HUES48 (cell line): ENCODE measurements around the gene PTPRN2.

Experiments used
- H3K27ac ChIP-seq: one replicate; pipeline ENCODE4 v1.7.0; 2013; ENCODE audit warnings: low read depth, low read length, inconsistent platforms
- H3K27me3 ChIP-seq: 2 replicates; pipeline ENCODE4 v1.6.1; 2013; ENCODE audit warnings: mild to moderate bottlenecking, low read length; ENCODE audit not compliant: control insufficient read depth, insufficient read depth
- H3K36me3 ChIP-seq: 2 replicates; pipeline ENCODE4 v1.6.1; 2013; ENCODE audit warnings: low read length; ENCODE audit not compliant: control insufficient read depth, insufficient read depth
- H3K4me1 ChIP-seq: 2 replicates; pipeline ENCODE4 v1.6.1; 2013; ENCODE audit warnings: mild to moderate bottlenecking, low read length; ENCODE audit not compliant: control insufficient read depth, insufficient read depth
- H3K4me3 ChIP-seq: 2 replicates; pipeline ENCODE4 v1.5.1; 2013; ENCODE audit warnings: mild to moderate bottlenecking, low read depth, low read length
- H3K9ac ChIP-seq: 2 replicates; pipeline ENCODE4 v1.6.1; 2013; ENCODE audit warnings: mild to moderate bottlenecking, low read depth, low read length, moderate library complexity
- H3K9me3 ChIP-seq: 2 replicates; pipeline ENCODE4 v1.6.1; 2013; ENCODE audit warnings: low read length; ENCODE audit not compliant: control insufficient read depth, insufficient read depth

PTPRN2 gene

GRCh38 chr7:157952841-157953645 lies 634.6 kb downstream of the PTPRN2 start:
- no peak overlapping the region for H3K9ac ChIP-seq
- no peak overlapping the region for H3K27ac ChIP-seq
- H3K4me3 ChIP-seq, result no peak overlapping the region
- H3K9me3 ChIP-seq, result no peaks in the 10 kb centered on the region
- no peaks in the 10 kb centered on the region for H3K27me3 ChIP-seq
- H3K4me1 ChIP-seq, result peaks cover 17% of the 10 kb centered on the region
- no peaks in the 10 kb centered on the region for H3K36me3 ChIP-seq

- no peak overlapping the region for H3K9ac ChIP-seq
- no peaks in the 10 kb centered on the region for H3K36me3 ChIP-seq
- H3K4me1 ChIP-seq, result peaks cover 17% of the 10 kb centered on the region
- no peak overlapping the region for H3K4me3 ChIP-seq
- no peaks in the 10 kb centered on the region for H3K9me3 ChIP-seq
- no peak overlapping the region for H3K27ac ChIP-seq
- no peaks in the 10 kb centered on the region for H3K27me3 ChIP-seq
Measured at GRCh38 chr7:157952050-157952667, 635.5 kb downstream of the PTPRN2 start.

- Histone ChIP-seq H3K9me3 (no peaks in the 10 kb centered on the region), H3K27me3 (no peaks in the 10 kb centered on the region), H3K27ac (no peak overlapping the region), H3K4me1 (peaks cover 17% of the 10 kb centered on the region), H3K9ac (no peak overlapping the region), H3K36me3 (no peaks in the 10 kb centered on the region), H3K4me3 (no peak overlapping the region)
Measured at GRCh38 chr7:157951300-157952049, 636.1 kb downstream of the PTPRN2 start.

- no peaks in the 10 kb centered on the region for H3K4me1 ChIP-seq
- H3K27me3 ChIP-seq, result no peaks in the 10 kb centered on the region
- no peaks in the 10 kb centered on the region for H3K9me3 ChIP-seq
- no peaks in the 10 kb centered on the region for H3K36me3 ChIP-seq
- H3K27ac ChIP-seq, result no peak overlapping the region
- H3K9ac ChIP-seq, result no peak overlapping the region
- H3K4me3 ChIP-seq, result no peak overlapping the region
Measured at GRCh38 chr7:157949711-157950110, 637.9 kb downstream of the PTPRN2 start.

- Histone ChIP-seq H3K9ac (no peak overlapping the region), H3K36me3 (no peaks in the 10 kb centered on the region)
Measured at GRCh38 chr7:157947504-157947903, 640.1 kb downstream of the PTPRN2 start.

GRCh38 chr7:157946398-157947060 lies 641.1 kb downstream of the PTPRN2 start:
- Histone ChIP-seq H3K27me3 (no peaks in the 10 kb centered on the region), H3K9ac (no peak overlapping the region), H3K36me3 (no peaks in the 10 kb centered on the region), H3K9me3 (no peaks in the 10 kb centered on the region), H3K27ac (no peak overlapping the region), H3K4me3 (no peak overlapping the region), H3K4me1 (no peaks in the 10 kb centered on the region)

More at GRCh38 chr7:157947504-157947903, 640.1 kb downstream of the PTPRN2 start:
- H3K27me3 ChIP-seq, result no peaks in the 10 kb centered on the region
- H3K4me1 ChIP-seq, result no peaks in the 10 kb centered on the region
- no peak overlapping the region for H3K4me3 ChIP-seq
- no peaks in the 10 kb centered on the region for H3K9me3 ChIP-seq
- no peak overlapping the region for H3K27ac ChIP-seq

- no peaks in the 10 kb centered on the region for H3K36me3 ChIP-seq
- H3K4me1 ChIP-seq, result no peaks in the 10 kb centered on the region
- H3K9me3 ChIP-seq, result no peaks in the 10 kb centered on the region
- H3K9ac ChIP-seq, result no peak overlapping the region
- H3K27me3 ChIP-seq, result no peaks in the 10 kb centered on the region
- no peak overlapping the region for H3K27ac ChIP-seq
- H3K4me3 ChIP-seq, result no peak overlapping the region
Measured at GRCh38 chr7:157945401-157945800, 642.2 kb downstream of the PTPRN2 start.

- H3K36me3 ChIP-seq, result no peaks in the 10 kb centered on the region
- H3K4me1 ChIP-seq, result no peaks in the 10 kb centered on the region
- no peak overlapping the region for H3K9ac ChIP-seq
- H3K27me3 ChIP-seq, result no peaks in the 10 kb centered on the region
- H3K9me3 ChIP-seq, result no peaks in the 10 kb centered on the region
- H3K27ac ChIP-seq, result no peak overlapping the region
- H3K4me3 ChIP-seq, result no peak overlapping the region
Measured at GRCh38 chr7:157944734-157945291, 642.8 kb downstream of the PTPRN2 start.

- Histone ChIP-seq H3K4me1 (no peaks in the 10 kb centered on the region), H3K9ac (no peak overlapping the region), H3K9me3 (no peaks in the 10 kb centered on the region), H3K27me3 (no peaks in the 10 kb centered on the region), H3K36me3 (no peaks in the 10 kb centered on the region), H3K4me3 (no peak overlapping the region), H3K27ac (no peak overlapping the region)
Measured at GRCh38 chr7:157944051-157944450, 643.6 kb downstream of the PTPRN2 start.

GRCh38 chr7:157943561-157943960 lies 644.1 kb downstream of the PTPRN2 start:
- Histone ChIP-seq H3K4me1 (no peaks in the 10 kb centered on the region), H3K9me3 (no peaks in the 10 kb centered on the region), H3K4me3 (no peak overlapping the region), H3K36me3 (no peaks in the 10 kb centered on the region), H3K27me3 (no peaks in the 10 kb centered on the region), H3K9ac (no peak overlapping the region), H3K27ac (no peak overlapping the region)
